Astrocyte (in vitro differentiated cells and primary cell): ENCODE measurements around the gene CKLF. TPM values are rescaled to one million over a fixed set of nuclear protein-coding genes. Genes with fewer than 3 reads are reported as not detected.

Experiments used
- DNase-seq: peaks from one replicate; pipeline ENCODE4 v3.0.0-alpha.2; 2010; ENCODE audit warnings: low read depth
- FAIRE-seq: peaks from 2 replicates; lab custom pipeline; 2011; peaks lifted over from hg19 to GRCh38; lab: Jason Lieb, UNC
- H2AFZ ChIP-seq: 2 replicates; pipeline ENCODE4 v1.6.0; 2012; ENCODE audit warnings: low read depth, low read length, inconsistent platforms
- H3K27ac ChIP-seq: 2 replicates; pipeline ENCODE4 v1.5.1; 2011; ENCODE audit warnings: low read depth, low read length, inconsistent platforms
- H3K27me3 ChIP-seq: 2 replicates; pipeline ENCODE4 v1.6.0; 2011; ENCODE audit warnings: low read length, inconsistent platforms; ENCODE audit not compliant: insufficient read depth
- H3K36me3 ChIP-seq: 2 replicates; pipeline ENCODE4 v1.5.1; 2011; ENCODE audit warnings: low read length, inconsistent platforms; ENCODE audit not compliant: insufficient read depth
- H3K4me1 ChIP-seq: 2 replicates; pipeline ENCODE4 v1.5.1; 2011; ENCODE audit warnings: low read length, inconsistent platforms; ENCODE audit not compliant: insufficient read depth
- H3K4me2 ChIP-seq: 2 replicates; pipeline ENCODE4 v1.6.0; 2012; ENCODE audit warnings: low read length, inconsistent platforms
- H3K4me3 ChIP-seq: 2 replicates; pipeline ENCODE4 v1.5.1; 2011; ENCODE audit warnings: low read depth, mild to moderate bottlenecking, low read length, inconsistent platforms; ENCODE audit not compliant: insufficient read depth
- H3K79me2 ChIP-seq: 2 replicates; pipeline ENCODE4 v1.6.0; 2012; ENCODE audit warnings: mild to moderate bottlenecking, low read length, inconsistent platforms; ENCODE audit not compliant: insufficient read depth
- H3K9ac ChIP-seq: 2 replicates; pipeline ENCODE4 v1.6.0; 2012; ENCODE audit warnings: mild to moderate bottlenecking, low read length, inconsistent platforms
- H3K9me3 ChIP-seq: 2 replicates; pipeline ENCODE4 v1.5.1; 2012; ENCODE audit warnings: low read depth, mild to moderate bottlenecking, low read length, inconsistent platforms; ENCODE audit not compliant: insufficient read depth
- H4K20me1 ChIP-seq: 2 replicates; pipeline ENCODE4 v1.6.0; 2012; ENCODE audit warnings: low read length, inconsistent platforms; ENCODE audit not compliant: insufficient read depth
- H3K27ac Mint-ChIP-seq: one replicate; pipeline ENCODE4 v1.8.0; 2021; ENCODE audit warnings: mild to moderate bottlenecking, mixed read lengths; ENCODE audit not compliant: unreplicated experiment
- H3K27me3 Mint-ChIP-seq: one replicate; pipeline ENCODE4 v1.8.0; 2021; ENCODE audit warnings: low read depth, mixed read lengths; ENCODE audit not compliant: unreplicated experiment
- H3K36me3 Mint-ChIP-seq: one replicate; pipeline ENCODE4 v1.8.0; 2021; ENCODE audit warnings: low read depth, mixed read lengths; ENCODE audit not compliant: unreplicated experiment
- H3K4me1 Mint-ChIP-seq: one replicate; pipeline ENCODE4 v1.8.0; 2021; ENCODE audit warnings: low read depth, mixed read lengths; ENCODE audit not compliant: unreplicated experiment
- H3K4me3 Mint-ChIP-seq: one replicate; pipeline ENCODE4 v1.8.0; 2021; ENCODE audit warnings: mild to moderate bottlenecking, moderate library complexity, mixed read lengths; ENCODE audit not compliant: unreplicated experiment
- H3K9me3 Mint-ChIP-seq: one replicate; pipeline ENCODE4 v1.8.0; 2021; ENCODE audit warnings: mild to moderate bottlenecking, mixed read lengths; ENCODE audit not compliant: unreplicated experiment
- CTCF ChIP-seq: IDR thresholded peaks from 2 replicates; pipeline ENCODE4 v1.5.1; 2011; ENCODE audit warnings: low read depth, mild to moderate bottlenecking, inconsistent platforms, low read length, moderate library complexity; ENCODE audit not compliant: insufficient read depth
- EZH2 ChIP-seq: IDR thresholded peaks from 2 replicates; pipeline ENCODE4 v1.6.1; 2012; ENCODE audit warnings: mild to moderate bottlenecking, low read length, inconsistent platforms; ENCODE audit not compliant: insufficient read depth
- total RNA-seq: library from RNA; stranded (reverse); gene quantifications from 2 replicates; pipeline ENCODE4 v1.2.1, GENCODE V29; 2021

The CKLF gene
- total RNA-seq, 1 donor from 2014 or later = 24.5 TPM

- DNase-seq = peak; percentile 80
- Histone ChIP-seq H4K20me1 (no peaks in the 10 kb centered on the region), H3K9me3 (no peaks in the 10 kb centered on the region), H2AFZ (no peak overlapping the region), H3K27ac (peak overlapping the region; percentile 79), H3K36me3 (peaks cover 2% of the 10 kb centered on the region), H3K4me3 (no peak overlapping the region), H3K4me1 (peaks cover 26% of the 10 kb centered on the region), H3K9ac (no peak overlapping the region), H3K4me2 (peak overlapping the region; percentile 71), H3K27me3 (no peaks in the 10 kb centered on the region), H3K79me2 (no peaks in the 10 kb centered on the region)
- Mint-ChIP-seq H3K4me3 (no peak overlapping the region), H3K9me3 (no peaks in the 10 kb centered on the region), H3K27ac (peak overlapping the region; percentile 0), H3K36me3 (peaks cover 11% of the 10 kb centered on the region), H3K27me3 (peaks cover 3% of the 10 kb centered on the region), H3K4me1 (peaks cover 26% of the 10 kb centered on the region)
- TF ChIP-seq CTCF (no peak), EZH2 (no peak)
- no peak for FAIRE-seq
These were observed 16.8 kb downstream of the CKLF start for GRCh38 chr16:66569131-66569530.

- FAIRE-seq (no peak), DNase-seq (peak; percentile 76)
- no peaks in the 10 kb centered on the region for H4K20me1 ChIP-seq
- no peak for TF ChIP-seq CTCF
- no peak for TF ChIP-seq EZH2
- Mint-ChIP-seq H3K27me3 (peaks cover 5% of the 10 kb centered on the region), H3K27ac (no peak overlapping the region), H3K9me3 (no peaks in the 10 kb centered on the region), H3K36me3 (peaks cover 9% of the 10 kb centered on the region), H3K4me1 (peaks cover 23% of the 10 kb centered on the region), H3K4me3 (no peak overlapping the region)
- H3K4me1 ChIP-seq = peaks cover 23% of the 10 kb centered on the region
- peaks cover 2% of the 10 kb centered on the region for H3K36me3 ChIP-seq
- H3K4me2 ChIP-seq = peak overlapping the region; percentile 71
- H3K79me2 ChIP-seq = no peaks in the 10 kb centered on the region
- no peak overlapping the region for H2AFZ ChIP-seq
- no peaks in the 10 kb centered on the region for H3K27me3 ChIP-seq
- no peak overlapping the region for H3K9ac ChIP-seq
- peak overlapping the region; percentile 79 for H3K27ac ChIP-seq
- no peak overlapping the region for H3K4me3 ChIP-seq
- H3K9me3 ChIP-seq = no peaks in the 10 kb centered on the region
These were observed 17.5 kb downstream of the CKLF start for GRCh38 chr16:66569827-66570405.

GRCh38 chr16:66572356-66572755 lies 20.0 kb downstream of the CKLF start:
- TF ChIP-seq CTCF = no peak
- no peak for TF ChIP-seq EZH2
- H3K9me3 ChIP-seq = no peaks in the 10 kb centered on the region
- DNase-seq = no peak
- no peaks in the 10 kb centered on the region for H3K27me3 ChIP-seq
- H3K36me3 Mint-ChIP-seq = peaks cover 6% of the 10 kb centered on the region
- H3K27me3 Mint-ChIP-seq = peaks cover 13% of the 10 kb centered on the region
- H3K4me1 ChIP-seq = peaks cover 21% of the 10 kb centered on the region
- H2AFZ ChIP-seq = no peak overlapping the region
- H4K20me1 ChIP-seq = no peaks in the 10 kb centered on the region
- H3K9me3 Mint-ChIP-seq = no peaks in the 10 kb centered on the region
- no peak overlapping the region for H3K4me2 ChIP-seq
- no peaks in the 10 kb centered on the region for H3K36me3 ChIP-seq
- no peak overlapping the region for H3K4me3 ChIP-seq
- no peak overlapping the region for H3K9ac ChIP-seq
- no peak for FAIRE-seq
- peaks cover 18% of the 10 kb centered on the region for H3K4me1 Mint-ChIP-seq
- no peak overlapping the region for H3K27ac Mint-ChIP-seq
- no peaks in the 10 kb centered on the region for H3K79me2 ChIP-seq
- no peak overlapping the region for H3K4me3 Mint-ChIP-seq
- no peak overlapping the region for H3K27ac ChIP-seq
